ENCODE data around the gene KRT3.
"Not testable (repeated sequence)": the region's sequence is repeated elsewhere in the genome, so short reads cannot be mapped to it uniquely, and the experiment has no call there.

Gene KRT3

GRCh38 chr12:52796839-52797528, 1.1 kb upstream of the KRT3 start:
- no peak for DNase-seq

- no peak for DNase-seq
Measured at GRCh38 chr12:52796429-52796794, 495 bp upstream of the KRT3 start.

GRCh38 chr12:52795332-52795674, 614 bp downstream of the KRT3 start:
- not testable (repeated sequence) for DNase-seq

- no peak for DNase-seq
Measured at GRCh38 chr12:52794479-52795331, 1.2 kb downstream of the KRT3 start.

- DNase-seq = no peak
Measured at GRCh38 chr12:52792185-52793029, 3.5 kb downstream of the KRT3 start.

GRCh38 chr12:52791271-52792184, 4.4 kb downstream of the KRT3 start:
- DNase-seq = no peak

- DNase-seq = no peak
Measured at GRCh38 chr12:52790427-52791270, 5.3 kb downstream of the KRT3 start.

GRCh38 chr12:52789637-52790426, 6.1 kb downstream of the KRT3 start:
- no peak for DNase-seq

- no peak for DNase-seq
Measured at GRCh38 chr12:52788876-52789636, 6.9 kb downstream of the KRT3 start.

- no peak for DNase-seq
Measured at GRCh38 chr12:52788192-52788875, 7.6 kb downstream of the KRT3 start.

- no peak for DNase-seq
Measured at GRCh38 chr12:52787324-52788191, 8.4 kb downstream of the KRT3 start.

- DNase-seq = no peak
Measured at GRCh38 chr12:52784909-52785308, 11.0 kb downstream of the KRT3 start.

GRCh38 chr12:52783563-52784316, 12.2 kb downstream of the KRT3 start:
- no peak for DNase-seq

GRCh38 chr12:52782502-52782901, 13.4 kb downstream of the KRT3 start:
- no peak for DNase-seq

- DNase-seq = no peak
Measured at GRCh38 chr12:52781399-52782082, 14.4 kb downstream of the KRT3 start.

- DNase-seq = no peak
Measured at GRCh38 chr12:52779914-52780313, 16.0 kb downstream of the KRT3 start.

GRCh38 chr12:52778833-52779232, 17.1 kb downstream of the KRT3 start:
- no peak for DNase-seq
